ENCODE results near the gene ERCC4. TPM values are rescaled to one million over a fixed set of nuclear protein-coding genes. Genes with fewer than 3 reads are reported as not detected.

The ERCC4 gene
- total RNA-seq, 1 donor from 2014 or later, result 13.9 TPM

GRCh38 chr16:13953501-13953900, 33.5 kb downstream of the ERCC4 start:
- TF ChIP-seq EZH2 (IDR thresholded peaks at IDR 0.05; ENCODE audit: insufficient read depth, low read length), result no peak
- TF ChIP-seq CTCF (IDR thresholded peaks at IDR 0.05; ENCODE audit: insufficient read depth, low read depth, low read length), result no peak
- Histone ChIP-seq H3K4me1 (ENCODE audit: insufficient read depth, low read length) (peaks cover 23% of the 10 kb centered on the region), H3K9ac (ENCODE audit: low read length) (no peak overlapping the region), H3K27ac (ENCODE audit: low read depth, low read length) (no peak overlapping the region), H3K36me3 (ENCODE audit: insufficient read depth, low read length) (no peaks in the 10 kb centered on the region), H3K79me2 (ENCODE audit: insufficient read depth, low read length) (no peaks in the 10 kb centered on the region), H3K4me2 (ENCODE audit: low read length) (no peak overlapping the region), H3K9me3 (ENCODE audit: insufficient read depth, low read depth, low read length) (no peaks in the 10 kb centered on the region), H3K4me3 (ENCODE audit: insufficient read depth, low read depth, low read length) (no peak overlapping the region), H4K20me1 (ENCODE audit: insufficient read depth, low read length) (no peaks in the 10 kb centered on the region), H3K27me3 (ENCODE audit: insufficient read depth, low read length) (no peaks in the 10 kb centered on the region), H2AFZ (ENCODE audit: low read depth, low read length) (no peak overlapping the region)
- Mint-ChIP-seq H3K36me3 (ENCODE audit: low read depth, unreplicated experiment) (no peaks in the 10 kb centered on the region), H3K4me3 (ENCODE audit: unreplicated experiment) (no peak overlapping the region), H3K27ac (ENCODE audit: unreplicated experiment) (no peak overlapping the region), H3K27me3 (ENCODE audit: low read depth, unreplicated experiment) (no peaks in the 10 kb centered on the region), H3K9me3 (ENCODE audit: unreplicated experiment) (no peaks in the 10 kb centered on the region), H3K4me1 (ENCODE audit: low read depth, unreplicated experiment) (peaks cover 26% of the 10 kb centered on the region)
- DNase-seq (ENCODE audit: low read depth), result no peak
- no peak for FAIRE-seq

GRCh38 chr16:13956635-13957196, 36.8 kb downstream of the ERCC4 start:
- no peak for FAIRE-seq
- peak overlapping the region; percentile 79 for H3K9ac ChIP-seq (ENCODE audit: low read length)
- H3K4me2 ChIP-seq (ENCODE audit: low read length), result peak overlapping the region; percentile 88

More at GRCh38 chr16:13956635-13957196, 36.8 kb downstream of the ERCC4 start:
- no peaks in the 10 kb centered on the region for H3K9me3 ChIP-seq (ENCODE audit: insufficient read depth, low read depth, low read length)
- DNase-seq (ENCODE audit: low read depth), result no peak
- Mint-ChIP-seq H3K36me3 (ENCODE audit: low read depth, unreplicated experiment) (peaks cover 2% of the 10 kb centered on the region), H3K27ac (ENCODE audit: unreplicated experiment) (peak overlapping the region; percentile 97), H3K4me3 (ENCODE audit: unreplicated experiment) (no peak overlapping the region), H3K4me1 (ENCODE audit: low read depth, unreplicated experiment) (peaks cover 37% of the 10 kb centered on the region), H3K27me3 (ENCODE audit: low read depth, unreplicated experiment) (no peaks in the 10 kb centered on the region), H3K9me3 (ENCODE audit: unreplicated experiment) (no peaks in the 10 kb centered on the region)
- H2AFZ ChIP-seq (ENCODE audit: low read depth, low read length), result peak overlapping the region; percentile 81
- H3K4me1 ChIP-seq (ENCODE audit: insufficient read depth, low read length), result peaks cover 30% of the 10 kb centered on the region
- H3K36me3 ChIP-seq (ENCODE audit: insufficient read depth, low read length), result no peaks in the 10 kb centered on the region
- peak overlapping the region; percentile 55 for H3K4me3 ChIP-seq (ENCODE audit: insufficient read depth, low read depth, low read length)
- H3K27me3 ChIP-seq (ENCODE audit: insufficient read depth, low read length), result no peaks in the 10 kb centered on the region
- H3K27ac ChIP-seq (ENCODE audit: low read depth, low read length), result peak overlapping the region; percentile 97
- no peaks in the 10 kb centered on the region for H4K20me1 ChIP-seq (ENCODE audit: insufficient read depth, low read length)
- H3K79me2 ChIP-seq (ENCODE audit: insufficient read depth, low read length), result no peaks in the 10 kb centered on the region
- TF ChIP-seq CTCF (IDR thresholded peaks at IDR 0.05; ENCODE audit: insufficient read depth, low read depth, low read length) (no peak), EZH2 (IDR thresholded peaks at IDR 0.05; ENCODE audit: insufficient read depth, low read length) (no peak)
